CD4-positive, alpha-beta T cell treated with Interleukin-6 for 4 hours (primary cell): ENCODE measurements around the gene DOC2B.

Experiments used
- DNase-seq: peaks from one replicate; pipeline ENCODE4 v3.0.0-alpha.2; 2020; ENCODE audit warnings: mixed read lengths

The DOC2B gene

GRCh38 chr17:160336-160735 is 21.1 kb downstream of the DOC2B start:
- DNase-seq = no peak

- DNase-seq = no peak
Observed at GRCh38 chr17:159609-160008, 21.8 kb downstream of the DOC2B start.

DNA sequence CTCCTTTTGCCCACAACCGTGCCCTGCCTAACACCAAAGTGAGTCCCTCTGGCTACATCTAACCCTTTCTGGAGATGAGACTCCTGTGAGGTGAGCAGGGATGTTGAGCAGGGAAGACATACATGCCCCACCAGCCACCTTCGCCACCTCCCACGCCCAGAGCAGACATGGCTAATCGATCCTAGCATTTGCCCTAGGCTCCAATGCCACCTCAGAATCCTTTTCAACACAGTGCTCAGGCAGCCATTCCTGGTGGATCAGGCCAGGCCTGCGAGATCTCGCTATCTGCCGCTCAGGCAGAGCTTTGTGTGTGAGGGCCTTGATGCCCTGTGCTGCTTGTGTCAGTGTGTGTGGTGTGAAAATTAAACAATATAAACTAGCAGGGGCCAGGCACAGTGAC is 23.1 kb downstream of the DOC2B start:
- DNase-seq = no peak

GRCh38 chr17:157901-158300 is 23.5 kb downstream of the DOC2B start:
- no peak for DNase-seq

GRCh38 chr17:156946-157345 is 24.5 kb downstream of the DOC2B start:
- DNase-seq = no peak

DNA sequence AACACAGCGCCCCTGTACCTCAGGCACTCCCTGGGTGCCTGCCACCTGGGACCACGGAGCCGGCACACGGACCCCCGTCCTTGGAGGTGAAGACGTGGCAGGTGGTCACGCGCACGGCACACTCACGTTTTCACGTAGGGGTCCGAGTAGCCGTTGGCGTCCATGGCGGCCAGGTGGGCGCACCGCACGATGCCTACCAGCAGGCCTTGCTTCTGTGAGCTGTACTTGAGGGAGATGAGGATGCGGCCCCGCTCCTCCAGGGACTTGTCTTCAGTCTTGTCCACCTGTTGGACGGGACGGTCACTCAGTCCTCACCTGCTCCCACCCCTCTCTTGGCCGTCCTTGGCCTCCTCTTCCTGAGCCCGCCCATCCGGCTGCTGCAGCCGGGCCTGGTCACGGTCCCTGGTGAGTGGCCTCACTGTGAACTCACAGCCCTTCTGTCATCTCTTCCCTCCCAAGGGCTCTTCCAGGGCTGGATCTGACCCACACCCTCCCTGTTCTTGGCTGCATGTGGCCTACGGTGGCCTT is 25.3 kb downstream of the DOC2B start:
- DNase-seq = no peak

- no peak for DNase-seq
Observed at GRCh38 chr17:155576-155975, 25.9 kb downstream of the DOC2B start.

DNA sequence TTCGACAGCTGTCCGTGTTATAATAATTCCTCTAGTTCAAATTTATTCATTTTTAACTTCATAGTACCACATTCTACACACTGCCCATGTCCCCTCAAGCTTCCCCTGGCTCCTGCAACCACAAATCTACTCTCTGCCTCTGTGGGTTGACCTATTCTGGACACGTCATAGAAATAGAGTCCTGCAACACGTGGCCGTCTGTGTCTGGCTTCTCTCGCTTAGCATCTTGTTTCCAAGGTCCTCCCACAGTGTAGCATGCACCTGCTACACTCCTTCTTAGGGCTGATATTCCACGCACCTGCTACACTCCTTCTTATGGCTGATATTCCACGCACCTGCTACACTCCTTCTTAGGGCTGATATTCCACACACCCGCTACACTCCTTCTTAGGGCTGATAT is 27.6 kb downstream of the DOC2B start:
- DNase-seq = no peak

DNA sequence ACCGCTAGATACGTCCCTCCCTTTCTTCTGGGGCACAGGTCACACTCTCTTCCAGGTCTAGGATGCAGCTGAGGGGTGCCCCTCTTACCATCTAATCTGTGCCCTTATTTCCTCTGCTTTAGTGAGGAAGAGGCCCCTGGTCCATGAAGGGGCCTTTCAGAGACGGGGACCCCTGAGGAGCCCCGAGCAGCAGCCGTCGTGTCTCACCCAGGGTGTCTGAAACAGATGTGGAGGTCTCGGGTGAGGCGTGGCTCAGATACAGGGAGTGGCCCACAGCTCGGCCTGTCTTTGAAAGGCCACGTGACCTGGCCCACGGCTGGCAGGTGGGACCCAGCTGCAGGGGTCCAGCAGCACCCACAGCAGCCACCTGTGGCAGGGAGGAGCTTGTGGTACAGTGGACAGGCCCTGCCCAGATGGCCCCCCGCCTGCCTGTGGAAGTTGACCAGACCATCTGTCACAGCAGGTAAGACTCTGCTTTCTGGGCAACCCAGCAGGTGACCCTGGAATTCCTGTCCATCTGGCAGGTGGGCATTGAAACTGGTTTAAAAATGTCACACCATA is 28.5 kb downstream of the DOC2B start:
- no peak for DNase-seq

DNA sequence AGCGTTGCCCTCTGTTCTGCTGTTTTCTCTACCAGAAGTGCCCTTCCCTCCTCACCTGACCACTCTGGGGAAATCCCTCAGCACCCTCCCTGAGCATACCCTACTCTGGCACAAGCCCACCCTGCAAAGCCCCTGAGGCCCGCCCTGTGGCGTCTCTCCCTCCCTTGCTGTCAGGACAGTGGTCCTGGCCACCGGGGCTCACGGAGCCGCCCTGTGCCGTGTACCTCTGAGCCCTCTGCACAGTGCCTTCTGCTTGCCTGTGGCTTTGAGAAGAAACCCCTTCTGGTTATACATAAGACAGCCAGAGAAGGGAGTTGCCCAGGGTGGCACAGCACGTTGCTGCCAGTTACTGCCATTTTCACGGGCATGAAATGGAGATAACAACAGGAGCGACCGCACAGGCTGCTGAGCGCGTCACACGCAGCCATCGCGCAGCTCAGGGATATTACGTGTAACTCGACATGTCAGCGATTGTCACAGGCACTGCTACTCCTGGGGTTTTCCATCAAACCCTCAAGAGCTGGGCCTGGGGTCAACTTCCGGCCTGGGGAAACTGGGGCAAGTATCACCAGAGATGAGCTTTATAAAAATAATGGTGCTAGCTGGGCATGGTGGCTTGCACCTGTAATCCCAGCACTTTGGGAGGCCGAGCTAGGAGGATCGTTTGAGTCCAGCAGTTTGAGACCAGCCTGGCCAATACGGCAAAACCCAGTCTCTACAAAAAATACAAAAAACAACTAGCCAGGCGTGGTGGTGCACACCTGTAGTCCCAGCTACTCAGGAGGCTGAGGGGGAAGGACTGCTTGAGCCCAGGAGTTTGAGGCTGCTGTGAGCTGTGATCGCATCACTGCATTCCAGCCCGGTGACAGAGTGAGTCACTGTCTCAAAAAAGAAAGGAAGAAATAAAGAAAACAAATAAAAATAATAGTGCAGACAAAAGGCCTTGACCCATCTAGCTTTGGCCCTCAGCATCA is 29.3 kb downstream of the DOC2B start:
- no peak for DNase-seq

- DNase-seq = no peak
Observed at GRCh38 chr17:151004-151403, 30.4 kb downstream of the DOC2B start.

DNA sequence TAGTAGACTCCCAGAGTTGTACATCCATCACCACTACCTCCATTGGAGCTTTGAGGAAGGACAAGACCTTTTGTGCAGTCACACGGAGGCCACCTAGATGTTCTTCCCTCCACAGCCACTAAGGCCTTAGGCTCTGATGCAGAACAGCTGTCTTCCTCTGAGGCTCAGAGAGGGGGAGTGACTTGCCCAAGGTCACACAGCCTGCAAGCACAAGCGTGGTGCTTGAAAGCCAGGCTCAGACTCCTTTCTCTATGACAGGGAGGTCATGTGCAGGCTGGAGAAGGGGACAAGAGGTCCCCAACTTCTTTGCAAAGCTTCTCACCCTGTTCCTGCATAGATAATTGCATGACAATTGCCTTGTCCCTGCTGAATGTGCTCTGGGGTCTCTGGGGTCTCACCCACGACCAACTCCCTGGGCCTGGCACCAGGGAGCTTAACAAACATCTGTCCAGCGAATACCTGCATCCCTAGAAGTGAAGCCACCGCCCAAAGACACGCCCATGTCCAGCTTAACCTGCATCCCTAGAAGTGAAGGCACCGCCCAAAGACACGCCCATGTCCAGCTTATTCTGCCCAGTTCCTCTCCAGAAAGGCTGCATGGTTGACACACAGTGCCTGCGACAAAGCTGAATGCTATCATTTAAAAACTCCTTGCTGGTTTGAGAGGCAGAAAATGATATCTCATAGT is 31.4 kb downstream of the DOC2B start:
- DNase-seq = no peak

DNA sequence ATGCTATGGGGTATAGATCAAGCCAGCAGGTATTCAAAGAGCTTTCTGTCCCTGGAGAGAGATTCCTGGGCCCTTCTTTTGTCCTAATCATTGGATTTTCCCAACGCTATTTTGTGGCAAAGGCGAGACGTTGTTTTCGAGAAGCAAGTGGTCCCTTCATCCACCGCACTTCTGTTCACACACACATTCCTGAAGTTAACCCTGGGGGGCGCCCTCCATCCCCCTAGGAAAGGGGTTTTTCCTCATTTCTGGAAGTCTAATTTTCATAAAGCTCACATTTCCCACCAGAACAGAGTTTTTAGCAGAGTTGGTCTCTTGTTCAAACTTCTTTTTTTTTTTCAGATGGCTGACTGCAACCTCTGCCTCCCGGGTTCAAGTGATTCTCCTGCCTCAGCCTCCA is 32.2 kb downstream of the DOC2B start:
- DNase-seq = no peak

DNA sequence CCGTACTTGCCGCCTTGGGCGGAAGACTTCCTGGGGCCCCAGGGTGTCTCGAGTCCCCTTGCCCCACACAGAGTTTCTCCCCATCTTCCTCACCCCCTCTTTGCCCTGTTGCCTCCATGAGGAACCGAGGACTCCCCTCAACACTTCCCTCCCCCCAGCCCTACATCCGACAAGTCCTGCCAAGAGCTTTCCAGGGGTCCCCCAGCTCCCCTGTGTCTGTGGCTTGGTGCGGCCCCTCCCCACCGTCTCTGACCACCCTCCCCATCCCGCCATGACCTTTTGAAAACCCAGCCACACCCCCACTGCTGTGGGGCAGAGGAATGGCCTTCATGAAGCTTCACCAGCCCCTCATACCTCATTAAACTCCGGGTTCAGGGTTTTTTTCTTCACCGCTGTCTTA is 32.7 kb downstream of the DOC2B start:
- no peak for DNase-seq

DNA sequence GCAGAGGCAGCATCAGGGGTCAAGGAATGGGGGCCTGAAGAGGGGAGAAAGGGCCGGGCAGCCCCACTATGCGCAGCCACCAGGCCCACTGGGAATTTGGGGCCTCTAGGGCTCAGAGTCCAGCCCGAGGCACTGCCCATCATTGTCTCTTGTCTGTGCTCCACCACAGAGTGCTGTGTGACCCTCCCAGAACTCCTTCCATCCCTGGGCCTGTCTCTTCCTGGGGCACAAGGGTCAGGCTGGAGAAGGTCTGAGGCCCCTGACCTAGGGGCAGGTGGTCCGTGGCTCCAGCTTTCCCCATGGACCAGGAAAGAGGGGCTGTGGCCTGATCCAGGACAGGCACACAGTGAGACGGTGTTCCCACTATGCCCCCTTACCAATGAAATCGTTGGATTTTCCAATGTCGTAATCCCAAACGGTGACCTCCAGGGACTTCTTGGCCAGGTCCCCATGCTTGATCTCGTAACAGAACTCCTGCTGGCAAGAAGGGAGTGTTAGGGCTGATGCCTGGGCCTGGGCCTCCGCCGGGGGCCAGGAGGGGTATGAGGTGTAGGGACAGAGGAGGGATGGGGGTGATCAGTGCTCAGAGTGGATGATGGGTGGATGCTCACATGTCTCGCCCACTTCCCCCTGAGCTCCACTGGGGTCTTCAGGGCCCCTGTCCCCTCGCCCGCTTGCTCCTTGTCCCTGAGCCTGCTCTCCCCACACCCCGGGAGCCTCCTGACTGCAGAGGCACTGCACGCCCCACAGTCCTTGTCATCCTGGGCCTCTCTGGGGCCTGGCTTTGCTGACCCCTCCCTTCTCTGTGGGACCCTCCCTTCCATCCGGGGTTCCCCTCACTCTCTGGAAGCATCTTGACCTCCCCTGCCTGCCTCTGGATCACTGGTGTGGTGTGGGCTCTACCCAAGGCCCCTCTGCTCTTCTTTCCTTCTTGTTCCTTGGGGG is 33.4 kb downstream of the DOC2B start:
- no peak for DNase-seq

- no peak for DNase-seq
Observed at GRCh38 chr17:146983-147761, 34.3 kb downstream of the DOC2B start.

DNA sequence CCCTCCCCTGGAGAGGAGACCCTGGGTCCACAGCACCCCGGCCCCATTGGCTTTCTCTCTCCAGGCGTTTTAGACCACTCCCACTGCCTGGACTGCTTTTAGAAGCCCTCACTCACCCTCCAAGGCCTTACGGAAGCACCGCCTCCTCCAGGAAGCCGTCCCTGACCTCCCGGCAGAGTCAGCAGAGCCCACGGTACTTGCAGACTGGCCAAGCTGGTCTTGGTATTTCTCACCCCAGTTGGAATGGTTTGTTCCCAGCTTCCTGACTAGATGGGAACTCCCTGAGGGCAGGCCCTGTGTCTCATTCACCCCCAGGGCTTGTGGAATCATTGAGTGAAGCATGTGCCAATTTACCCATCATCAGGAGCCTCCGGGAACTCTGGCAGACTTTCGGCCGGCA is 34.9 kb downstream of the DOC2B start:
- no peak for DNase-seq

DNA sequence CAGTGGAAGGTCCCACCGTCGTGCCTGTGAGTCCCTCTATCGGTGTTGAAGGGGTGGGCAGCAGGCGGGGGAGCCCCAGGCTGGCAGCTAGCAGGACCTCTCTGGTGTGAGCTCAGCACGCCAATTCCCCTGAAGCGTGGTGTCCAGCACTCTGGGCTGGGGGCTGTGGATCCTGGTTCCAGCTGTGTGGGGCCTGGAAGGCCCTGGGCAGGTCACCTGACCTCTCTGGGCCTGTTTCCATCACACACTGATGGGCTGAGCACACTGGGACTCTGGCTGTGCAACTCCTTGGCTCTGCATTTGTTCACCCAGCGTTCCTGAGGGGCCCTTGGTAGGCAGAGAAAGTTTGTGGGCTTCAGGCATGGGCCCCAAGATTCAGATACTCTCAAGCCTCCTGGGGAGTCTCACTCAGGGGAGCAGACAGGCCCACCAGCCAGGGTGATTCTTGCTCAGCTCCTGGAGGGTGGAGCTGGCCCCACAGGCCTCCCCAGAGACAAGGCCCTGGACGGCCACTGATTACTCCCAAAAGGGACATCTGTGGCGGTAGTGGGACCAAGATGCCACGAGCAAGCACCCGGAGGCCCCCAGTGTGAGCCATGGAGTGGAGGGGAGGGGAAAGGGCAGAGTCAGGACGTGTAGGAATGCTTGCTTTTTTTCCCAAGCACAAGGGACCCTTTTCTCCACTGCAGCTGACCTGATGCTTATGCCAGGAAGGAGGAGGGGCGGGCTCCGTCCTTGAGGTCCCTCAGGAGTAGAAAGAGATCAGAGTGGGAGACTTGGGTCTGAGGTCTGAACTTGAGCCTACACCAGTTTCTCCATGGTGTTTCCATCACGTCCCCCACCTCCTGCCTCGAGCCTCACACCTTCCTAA is 35.5 kb downstream of the DOC2B start:
- no peak for DNase-seq

GRCh38 chr17:144936-145670 is 36.3 kb downstream of the DOC2B start:
- no peak for DNase-seq

DNA sequence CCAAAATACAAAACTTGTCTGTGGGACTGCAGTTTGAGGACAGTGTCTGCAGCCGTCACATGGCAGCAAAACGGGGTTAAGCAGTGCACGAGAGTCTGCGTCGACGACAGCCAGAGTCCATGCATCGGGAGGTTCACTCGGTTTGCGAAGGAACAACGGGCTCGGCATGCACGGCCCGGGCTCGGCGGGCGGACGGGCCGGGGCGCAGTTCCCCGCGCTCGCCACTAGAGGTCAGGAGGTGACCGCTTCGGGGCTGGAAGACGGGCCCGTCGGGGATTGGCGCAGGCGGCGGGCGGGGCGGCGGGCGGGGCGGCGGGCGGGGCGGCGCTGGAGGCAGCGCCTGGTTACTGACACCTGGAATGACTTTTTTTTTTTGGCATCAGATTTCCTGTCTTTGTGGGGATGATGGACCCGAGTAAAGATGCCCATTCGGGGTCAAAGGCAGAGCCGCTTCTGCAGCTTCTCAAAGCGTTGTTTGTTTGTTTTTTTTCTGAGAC is 37.6 kb downstream of the DOC2B start:
- DNase-seq = peak; percentile 86
